Chondrocyte (in vitro differentiated cells): ENCODE measurements around the gene ABCB8. TPM values are rescaled to one million over a fixed set of nuclear protein-coding genes. Genes with fewer than 3 reads are reported as not detected.

ENCODE experiments used
- DNase-seq: peaks from one replicate; pipeline ENCODE4 v3.0.0; 2021; ENCODE audit warnings: mixed read lengths, low spot score
- H3K27ac Mint-ChIP-seq: one replicate; pipeline ENCODE4 v1.8.0; 2021; ENCODE audit warnings: mild to moderate bottlenecking, moderate library complexity, mixed read lengths; ENCODE audit not compliant: unreplicated experiment
- H3K27me3 Mint-ChIP-seq: 2 replicates; pipeline ENCODE4 v1.8.0; 2021; ENCODE audit warnings: low read depth, mixed read lengths
- H3K36me3 Mint-ChIP-seq: 2 replicates; pipeline ENCODE4 v1.8.0; 2021; ENCODE audit warnings: low read depth, mixed read lengths
- H3K4me1 Mint-ChIP-seq: 2 replicates; pipeline ENCODE4 v1.8.0; 2021; ENCODE audit warnings: low read depth, mild to moderate bottlenecking, mixed read lengths
- H3K4me3 Mint-ChIP-seq: one replicate; pipeline ENCODE4 v1.8.0; 2021; ENCODE audit warnings: mild to moderate bottlenecking, moderate library complexity, mixed read lengths; ENCODE audit not compliant: unreplicated experiment
- H3K9me3 Mint-ChIP-seq: 2 replicates; pipeline ENCODE4 v1.8.0; 2021; ENCODE audit warnings: low read depth, mixed read lengths
- CTCF ChIP-seq: fragments of 200-600 bp; sonication (generic); IDR thresholded peaks from 2 replicates; pipeline ENCODE4 v1.5.0; 2021; ENCODE audit warnings: antibody characterized with exemption, mild to moderate bottlenecking, moderate library complexity
- total RNA-seq: library from RNA; stranded (reverse); gene quantifications from 3 replicates; pipeline ENCODE4 v1.2.1, GENCODE V29; 2021

The ABCB8 gene
- total RNA-seq, 1 donor from 2014 or later = 30.2 TPM

GRCh38 chr7:151075662-151075971 is 47.4 kb downstream of the ABCB8 start:
- no peak overlapping the region for H3K4me3 Mint-ChIP-seq
- peak overlapping the region; percentile 45 for H3K27ac Mint-ChIP-seq
- H3K36me3 Mint-ChIP-seq = peaks cover 18% of the 10 kb centered on the region
- no peaks in the 10 kb centered on the region for H3K27me3 Mint-ChIP-seq
- TF ChIP-seq CTCF = no peak
- peaks cover 28% of the 10 kb centered on the region for H3K4me1 Mint-ChIP-seq
- no peaks in the 10 kb centered on the region for H3K9me3 Mint-ChIP-seq
- DNase-seq = no peak

GRCh38 chr7:151075978-151076426 is 47.8 kb downstream of the ABCB8 start:
- H3K27ac Mint-ChIP-seq = peak overlapping the region; percentile 32
- peaks cover 16% of the 10 kb centered on the region for H3K36me3 Mint-ChIP-seq
- H3K4me3 Mint-ChIP-seq = no peak overlapping the region
- peaks cover 28% of the 10 kb centered on the region for H3K4me1 Mint-ChIP-seq
- no peak for TF ChIP-seq CTCF
- no peak for DNase-seq
- no peaks in the 10 kb centered on the region for H3K27me3 Mint-ChIP-seq
- no peaks in the 10 kb centered on the region for H3K9me3 Mint-ChIP-seq

DNA sequence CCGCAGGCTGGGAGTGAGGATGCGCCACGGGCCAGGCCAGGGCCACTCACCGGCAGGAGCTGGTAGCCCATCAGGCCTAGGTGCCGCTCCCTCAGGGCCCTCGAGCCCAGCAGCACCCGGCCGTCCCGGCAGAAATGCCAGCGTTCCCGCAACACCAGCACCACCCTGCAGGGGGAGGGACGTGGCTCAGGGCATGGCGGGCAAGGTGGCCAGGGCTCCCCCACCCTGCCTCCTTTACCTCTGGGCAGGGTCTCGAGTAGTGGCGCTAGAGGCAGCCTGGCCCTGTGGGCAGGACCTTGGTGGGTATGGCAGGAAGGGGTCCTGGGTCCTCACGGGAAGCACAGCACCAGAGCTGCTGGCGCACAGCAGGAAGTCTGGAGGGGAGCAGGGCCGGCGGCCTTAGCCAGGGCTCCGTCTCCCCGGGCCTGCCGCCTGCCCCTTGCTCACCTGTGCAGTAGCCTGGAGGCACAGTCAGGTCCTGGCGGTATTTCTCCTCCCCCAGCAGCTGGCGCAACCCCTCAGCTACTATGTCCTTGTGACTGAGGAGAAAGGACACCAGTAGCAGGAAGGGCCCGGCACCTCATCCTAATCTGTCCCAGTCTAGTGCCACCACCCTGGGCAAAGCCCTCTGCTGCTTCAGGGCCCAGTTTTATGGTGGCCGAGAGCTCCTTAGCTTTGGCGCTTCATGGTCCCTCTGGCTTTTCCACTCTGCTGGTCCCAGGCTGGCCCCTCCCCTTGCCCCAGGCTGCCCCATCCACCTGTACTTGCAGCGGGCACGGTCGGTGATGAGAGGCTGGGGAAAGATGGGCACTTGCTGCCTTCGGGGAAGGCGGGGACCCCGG is 48.8 kb downstream of the ABCB8 start:
- H3K27me3 Mint-ChIP-seq = no peaks in the 10 kb centered on the region
- peak overlapping the region; percentile 76 for H3K27ac Mint-ChIP-seq
- no peak overlapping the region for H3K4me3 Mint-ChIP-seq
- TF ChIP-seq CTCF = peak; percentile 66
- no peak for DNase-seq
- peaks cover 36% of the 10 kb centered on the region for H3K4me1 Mint-ChIP-seq
- H3K36me3 Mint-ChIP-seq = peaks cover 12% of the 10 kb centered on the region
- no peaks in the 10 kb centered on the region for H3K9me3 Mint-ChIP-seq

GRCh38 chr7:151077705-151078232 is 49.5 kb downstream of the ABCB8 start:
- Mint-ChIP-seq H3K27me3 (no peaks in the 10 kb centered on the region), H3K27ac (peak overlapping the region; percentile 97), H3K4me1 (peaks cover 42% of the 10 kb centered on the region), H3K9me3 (no peaks in the 10 kb centered on the region), H3K36me3 (peaks cover 10% of the 10 kb centered on the region), H3K4me3 (no peak overlapping the region)
- no peak for DNase-seq
- TF ChIP-seq CTCF = no peak

DNA sequence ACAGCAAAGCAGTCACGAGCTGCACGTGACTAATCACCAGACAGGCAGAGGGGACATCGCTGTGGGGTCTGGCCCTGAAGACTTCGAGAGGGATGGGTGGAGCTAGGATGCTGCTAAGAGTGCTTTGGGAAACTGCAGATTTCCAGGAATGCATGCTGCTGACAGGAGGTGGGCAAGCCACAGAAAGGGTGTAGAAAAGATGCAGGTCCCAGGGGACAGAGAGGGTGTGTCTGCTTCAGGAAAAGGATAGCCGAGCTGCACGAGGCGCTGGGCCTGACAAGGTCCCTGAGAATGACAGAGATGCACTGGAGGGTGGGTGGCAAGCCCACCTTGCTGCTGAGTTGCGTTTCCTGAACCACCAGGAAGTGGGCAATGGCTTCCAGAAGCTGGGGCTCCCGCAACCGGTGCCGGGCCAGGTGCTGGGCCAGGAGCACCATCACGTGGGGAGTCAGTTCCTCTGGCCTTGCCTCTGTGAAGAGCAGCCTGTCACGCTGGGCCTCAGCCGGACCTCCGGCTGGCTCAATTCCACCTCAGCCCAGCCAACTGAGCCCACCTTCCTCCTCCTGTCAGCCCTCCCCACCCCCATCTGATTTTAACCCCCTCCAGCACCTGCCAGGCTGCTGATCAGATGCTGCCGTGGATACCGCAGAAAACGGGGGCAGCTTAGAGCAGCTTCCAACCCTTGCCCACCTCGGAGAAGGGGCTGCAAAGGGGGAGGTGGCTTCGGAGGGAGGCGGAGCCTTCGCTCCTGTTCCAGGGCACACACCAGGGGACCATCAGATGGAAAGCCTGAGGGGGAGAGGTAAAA is 50.2 kb downstream of the ABCB8 start:
- Mint-ChIP-seq H3K4me3 (peak overlapping the region; percentile 87), H3K4me1 (peaks cover 46% of the 10 kb centered on the region), H3K27me3 (no peaks in the 10 kb centered on the region), H3K27ac (peak overlapping the region; percentile 97), H3K9me3 (no peaks in the 10 kb centered on the region), H3K36me3 (peaks cover 10% of the 10 kb centered on the region)
- no peak for DNase-seq
- no peak for TF ChIP-seq CTCF
